SU-DHL-6 (cell line): ENCODE measurements around the gene ZIK1.

ENCODE experiments used
- EZH2phosphoT487 ChIP-seq: fragments of 200-600 bp; sonication (generic), shearing (Covaris generic); conservative IDR thresholded peaks from 2 replicates; pipeline ENCODE4 v1.6.1; 2018; ENCODE audit warnings: mild to moderate bottlenecking, antibody characterized with exemption, low read length, moderate library complexity, mixed read lengths
- TF ChIP-seq, protein P1 (sequence below): fragments of 200-600 bp; sonication (generic); IDR thresholded peaks from one replicate; pipeline ENCODE4 v1.5.1; 2017; ENCODE audit warnings: antibody characterized with exemption, mild to moderate bottlenecking, low read length, moderate library complexity; ENCODE audit not compliant: insufficient read depth, poor library complexity, severe bottlenecking

DNA sequence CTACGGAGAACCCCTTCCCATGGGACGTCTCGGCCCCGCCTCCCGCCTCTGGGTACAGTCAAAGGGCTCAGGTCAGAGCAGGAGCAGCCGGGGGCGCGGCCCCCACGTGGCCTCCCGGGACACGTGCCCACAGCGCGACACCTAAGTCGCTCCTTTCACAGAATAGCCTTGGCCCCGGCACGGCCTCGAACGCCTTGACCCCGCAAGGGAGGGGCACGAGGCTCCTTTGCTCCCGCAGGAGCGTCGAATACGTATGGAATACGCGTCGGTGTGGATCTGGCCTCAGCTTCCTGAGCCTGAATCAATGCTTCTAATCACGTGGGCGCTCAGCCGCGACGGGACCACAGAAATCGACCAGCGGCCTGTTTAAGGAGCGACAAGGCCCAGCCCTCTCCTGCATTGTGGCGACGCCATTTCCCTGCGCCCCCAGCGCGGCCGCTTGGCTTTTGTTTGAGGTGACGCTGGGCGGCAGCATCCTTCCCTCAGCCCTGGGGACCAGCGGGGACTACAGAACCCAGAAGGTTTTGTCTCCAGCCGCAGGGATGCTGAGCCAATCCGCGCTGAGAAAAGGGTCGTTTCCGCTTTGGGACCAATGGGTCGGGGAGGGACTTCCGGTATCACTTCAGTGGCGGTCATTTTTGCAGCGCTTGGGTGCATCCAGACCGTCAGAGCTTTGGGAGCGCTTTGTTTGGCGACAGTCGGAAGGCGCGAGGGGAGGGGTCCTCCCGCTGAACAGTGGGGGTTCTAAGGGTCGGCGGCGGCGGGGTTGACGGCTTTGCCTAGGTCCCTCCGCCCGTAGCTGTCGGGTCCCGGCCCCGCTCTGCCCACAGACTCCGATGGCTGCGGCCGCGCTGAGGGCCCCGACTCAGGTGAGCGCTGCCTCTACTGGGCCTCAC is at the start of gene ZIK1:
- TF ChIP-seq, protein P1, sequence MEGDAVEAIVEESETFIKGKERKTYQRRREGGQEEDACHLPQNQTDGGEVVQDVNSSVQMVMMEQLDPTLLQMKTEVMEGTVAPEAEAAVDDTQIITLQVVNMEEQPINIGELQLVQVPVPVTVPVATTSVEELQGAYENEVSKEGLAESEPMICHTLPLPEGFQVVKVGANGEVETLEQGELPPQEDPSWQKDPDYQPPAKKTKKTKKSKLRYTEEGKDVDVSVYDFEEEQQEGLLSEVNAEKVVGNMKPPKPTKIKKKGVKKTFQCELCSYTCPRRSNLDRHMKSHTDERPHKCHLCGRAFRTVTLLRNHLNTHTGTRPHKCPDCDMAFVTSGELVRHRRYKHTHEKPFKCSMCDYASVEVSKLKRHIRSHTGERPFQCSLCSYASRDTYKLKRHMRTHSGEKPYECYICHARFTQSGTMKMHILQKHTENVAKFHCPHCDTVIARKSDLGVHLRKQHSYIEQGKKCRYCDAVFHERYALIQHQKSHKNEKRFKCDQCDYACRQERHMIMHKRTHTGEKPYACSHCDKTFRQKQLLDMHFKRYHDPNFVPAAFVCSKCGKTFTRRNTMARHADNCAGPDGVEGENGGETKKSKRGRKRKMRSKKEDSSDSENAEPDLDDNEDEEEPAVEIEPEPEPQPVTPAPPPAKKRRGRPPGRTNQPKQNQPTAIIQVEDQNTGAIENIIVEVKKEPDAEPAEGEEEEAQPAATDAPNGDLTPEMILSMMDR, result no peak
- no peak for TF ChIP-seq EZH2phosphoT487
